H1 (cell line): Measurements from ENCODE around the gene KCTD12. TPM values are rescaled to one million over a fixed set of nuclear protein-coding genes. Genes with fewer than 3 reads are reported as not detected.
A peak's percentile ranks its signal among the peaks of the same experiment; 100 is the strongest.

Source experiments
- CTCF ChIA-PET: fragments of 300-600 bp; sonication (Branson Sonifier 250); formaldehyde crosslinking; loops from one replicate; lab custom pipeline; 2021; ENCODE audit not compliant: partially characterized antibody; lab: Charles Lee
- POLR2A ChIA-PET: fragments of 300-600 bp; sonication (Branson Sonifier 250); formaldehyde crosslinking; loops from one replicate; lab custom pipeline; 2021; ENCODE audit warnings: inconsistent platforms; ENCODE audit not compliant: partially characterized antibody; lab: Charles Lee
- DNase-seq, 2 experiments: peaks; one replicate each; pipeline versions ENCODE4 v3.0.0 to v3.0.0-alpha.2; 2010 to 2022; ENCODE audit warnings: low spot score in 2 of 2, low read depth in 1 of 2, mixed read lengths in 1 of 2
- FAIRE-seq: peaks from 2 replicates; lab custom pipeline; 2011; peaks lifted over from hg19 to GRCh38; lab: Jason Lieb, UNC
- H2AFZ ChIP-seq: 2 replicates; pipeline ENCODE4 v1.8.1; 2012; ENCODE audit warnings: low read length, inconsistent platforms
- H2AK5ac ChIP-seq: 2 replicates; pipeline ENCODE4 v1.6.1; 2013; ENCODE audit warnings: low read depth, low read length
- H2BK120ac ChIP-seq: replicated peaks from 2 replicates; pipeline ENCODE3; 2013; ENCODE audit warnings: low read depth, low read length, inconsistent platforms
- H2BK12ac ChIP-seq: 2 replicates; pipeline ENCODE4 v1.6.1; 2013; ENCODE audit warnings: low read depth, low read length
- H2BK15ac ChIP-seq: 2 replicates; pipeline ENCODE4 v1.6.1; 2013; ENCODE audit warnings: low read length
- H2BK20ac ChIP-seq: 2 replicates; pipeline ENCODE4 v1.6.1; 2013; ENCODE audit warnings: low read length
- H2BK5ac ChIP-seq: 2 replicates; pipeline ENCODE4 v1.6.1; 2013; ENCODE audit warnings: low read depth, low read length
- H3K14ac ChIP-seq: 2 replicates; pipeline ENCODE4 v1.6.1; 2013; ENCODE audit warnings: inconsistent platforms; ENCODE audit not compliant: insufficient read length
- H3K18ac ChIP-seq: 2 replicates; pipeline ENCODE4 v1.6.1; 2013; ENCODE audit warnings: low read length; ENCODE audit errors: extremely low read depth
- H3K23ac ChIP-seq: 2 replicates; pipeline ENCODE4 v1.6.1; 2013; ENCODE audit warnings: inconsistent platforms; ENCODE audit not compliant: insufficient read length
- H3K23me2 ChIP-seq: 2 replicates; pipeline ENCODE4 v1.6.1; 2013; ENCODE audit warnings: low read depth, low read length
- H3K27ac ChIP-seq: 2 replicates; pipeline ENCODE4 v1.6.1; 2011; ENCODE audit warnings: low read depth, low read length, inconsistent platforms
- H3K27me3 ChIP-seq, 4 experiments: replicated peaks in 1 of 4; 1 replicate in 1 of 4; 2 replicates in 3 of 4; pipeline versions ENCODE4 v1.6.1 to v1.8.1; 2011 to 2013; ENCODE audit warnings: low read length in 3 of 4, mild to moderate bottlenecking in 3 of 4, inconsistent platforms in 2 of 4, mixed read lengths in 2 of 4, moderate library complexity in 1 of 4; ENCODE audit not compliant: control insufficient read depth in 3 of 4, insufficient read depth in 3 of 4; ENCODE audit errors: extremely low read depth in 1 of 4
- H3K36me3 ChIP-seq, 4 experiments: 2 replicates each; pipeline versions ENCODE4 v1.6.1 to v1.8.1; 2011 to 2013; ENCODE audit warnings: mild to moderate bottlenecking in 4 of 4, low read length in 3 of 4, moderate library complexity in 2 of 4, control low read depth in 1 of 4, inconsistent platforms in 1 of 4; ENCODE audit not compliant: insufficient read depth in 4 of 4, control insufficient read depth in 2 of 4
- H3K4ac ChIP-seq: replicated peaks from 2 replicates; pipeline ENCODE3; 2013; ENCODE audit warnings: low read length, low read depth, mixed read lengths, inconsistent platforms; ENCODE audit not compliant: insufficient read length
- H3K4me1 ChIP-seq, 4 experiments: replicated peaks in 1 of 4; 1 replicate in 1 of 4; 2 replicates in 3 of 4; pipeline versions ENCODE4 v1.6.1 to v1.8.1; 2011 to 2013; ENCODE audit warnings: low read length in 3 of 4, inconsistent platforms in 2 of 4, mixed read lengths in 1 of 4; ENCODE audit not compliant: insufficient read depth in 4 of 4, control insufficient read depth in 3 of 4
- H3K4me2 ChIP-seq, 2 experiments: 2 replicates each; pipeline versions ENCODE4 v1.6.1 to v1.8.1; 2011 to 2013; ENCODE audit warnings: low read depth in 2 of 2, low read length in 2 of 2, control low read depth in 1 of 2, inconsistent platforms in 1 of 2, mild to moderate bottlenecking in 1 of 2; ENCODE audit not compliant: insufficient read depth in 1 of 2
- H3K4me3 ChIP-seq, 4 experiments: fragments of 200-600, 300-600 bp in 1 of 4; sonication (generic), shearing (Covaris generic), sonication (Bioruptor Twin) in 1 of 4; 2 replicates each; pipeline versions ENCODE4 v1.5.1 to v1.8.1; 2011 to 2016; ENCODE audit warnings: low read length in 4 of 4, low read depth in 3 of 4, control low read depth in 2 of 4, inconsistent platforms in 2 of 4, mild to moderate bottlenecking in 2 of 4, mixed read lengths in 1 of 4, moderate library complexity in 1 of 4; ENCODE audit not compliant: insufficient read depth in 2 of 4; ENCODE audit errors: extremely low read depth in 1 of 4
- H3K56ac ChIP-seq: replicated peaks from 2 replicates; pipeline ENCODE3; 2013; ENCODE audit warnings: low read depth, mild to moderate bottlenecking, mixed read lengths, low read length, inconsistent platforms; ENCODE audit not compliant: insufficient read length
- H3K79me1 ChIP-seq: 2 replicates; pipeline ENCODE4 v1.6.1; 2013; ENCODE audit warnings: low read depth, low read length, control low read depth
- H3K79me2 ChIP-seq, 2 experiments: 2 replicates each; pipeline versions ENCODE4 v1.6.1 to v1.8.1; 2012 to 2013; ENCODE audit warnings: low read length in 2 of 2, mild to moderate bottlenecking in 2 of 2, inconsistent platforms in 1 of 2; ENCODE audit not compliant: insufficient read depth in 2 of 2, control insufficient read depth in 1 of 2
- H3K9ac ChIP-seq, 4 experiments: replicated peaks in 1 of 4; 1 replicate in 1 of 4; 2 replicates in 3 of 4; pipeline versions ENCODE4 v1.6.1 to v1.8.1; 2011 to 2013; ENCODE audit warnings: low read depth in 3 of 4, low read length in 3 of 4, control low read depth in 2 of 4, mild to moderate bottlenecking in 2 of 4, moderate library complexity in 2 of 4, inconsistent platforms in 1 of 4; ENCODE audit errors: extremely low read depth in 1 of 4
- H3K9me3 ChIP-seq, 2 experiments: 2 replicates each; pipeline versions ENCODE4 v1.6.1 to v1.8.1; 2012 to 2013; ENCODE audit warnings: mild to moderate bottlenecking in 2 of 2, moderate library complexity in 2 of 2, control low read depth in 1 of 2, inconsistent platforms in 1 of 2, low read depth in 1 of 2, low read length in 1 of 2, mixed read lengths in 1 of 2; ENCODE audit not compliant: insufficient read depth in 2 of 2
- H4K20me1 ChIP-seq, 2 experiments: replicated peaks in 1 of 2; 2 replicates each; pipeline versions ENCODE3 to v1.8.1; 2011 to 2013; ENCODE audit warnings: inconsistent platforms in 2 of 2, low read length in 2 of 2, mild to moderate bottlenecking in 1 of 2; ENCODE audit not compliant: insufficient read depth in 2 of 2, control insufficient read depth in 1 of 2
- H4K5ac ChIP-seq: 2 replicates; pipeline ENCODE4 v1.6.1; 2013; ENCODE audit warnings: low read length, low read depth, mixed read lengths, inconsistent platforms; ENCODE audit not compliant: insufficient read length
- H4K8ac ChIP-seq: 2 replicates; pipeline ENCODE4 v1.8.0; 2013; ENCODE audit warnings: mild to moderate bottlenecking, moderate library complexity, low read length, inconsistent platforms; ENCODE audit not compliant: insufficient read depth; ENCODE audit errors: extremely low read depth
- H4K91ac ChIP-seq: replicated peaks from 2 replicates; pipeline ENCODE3; 2013; ENCODE audit warnings: low read length, mixed read lengths, inconsistent platforms; ENCODE audit not compliant: insufficient read length
- EZH2 ChIP-seq: fragments of 200-600 bp; sonication (generic); IDR thresholded peaks from 2 replicates; pipeline ENCODE4 v1.7.1; 2012; ENCODE audit warnings: low read depth, mild to moderate bottlenecking, moderate library complexity, low read length, inconsistent platforms; ENCODE audit not compliant: severe bottlenecking
- GABPA ChIP-seq: IDR thresholded peaks from 2 replicates; pipeline ENCODE4 v1.6.1; 2011; ENCODE audit warnings: mild to moderate bottlenecking, low read length, moderate library complexity, borderline replicate concordance; ENCODE audit not compliant: insufficient read depth
- RBBP5 ChIP-seq: IDR thresholded peaks from 2 replicates; pipeline ENCODE4 v1.7.1; 2012; ENCODE audit warnings: low read depth, mild to moderate bottlenecking, inconsistent platforms, low read length, moderate library complexity, borderline replicate concordance
- SUZ12 ChIP-seq: fragments of 200-600 bp; sonication (generic); IDR thresholded peaks from 2 replicates; pipeline ENCODE4 v1.6.1; 2012; ENCODE audit warnings: mild to moderate bottlenecking, inconsistent platforms, low read length, moderate library complexity, mixed read lengths
- WGBS, 2 experiments: shearing (Covaris generic) in 1 of 2; methylation state at CpG; one replicate each; pipeline versions ENCODE4 v1.1.6 to v1.1.7; 2013 to 2015; ENCODE audit warnings: low lambda C conversion rate in 2 of 2, mixed read lengths in 2 of 2, inconsistent platforms in 1 of 2, low coverage in 1 of 2, missing lambda C conversion rate in 1 of 2; ENCODE audit not compliant: insufficient replicate concordance in 2 of 2, insufficient coverage in 1 of 2, insufficient read length in 1 of 2; ENCODE audit errors: extremely low coverage in 1 of 2, missing lambda C conversion rate in 1 of 2; 5-methylcytosine and 5-hydroxymethylcytosine counted together
- polyA plus RNA-seq, 7 experiments: library from polyadenylated mRNA; depleted of rRNA in 3 of 7; stranded (reverse) in 5 of 7; unstranded in 2 of 7; fragments of >200 nt in 5 of 7; fragments of 200-250 nt in 2 of 7; gene quantifications; 1 replicate in 5 of 7; 2 replicates in 1 of 7; 4 replicates in 1 of 7; pipeline versions ENCODE4 v1.2.1 to v1.2.3, GENCODE V29; 2011 to 2013; ENCODE audit warnings: missing spikeins in 2 of 7, mixed read lengths in 2 of 7
- total RNA-seq: library from RNA; stranded (reverse); fragmentation: NEBNext Ultra II Directional; extraction: Animal tissue kit (Norgen Biotek cat#: 25700); gene quantifications from 2 replicates; pipeline ENCODE4 v1.2.1, GENCODE V29; 2021
- TF ChIP-seq, protein P1 (sequence below): IDR thresholded peaks from 2 replicates; pipeline ENCODE4 v1.6.1; 2012; ENCODE audit warnings: inconsistent platforms

The KCTD12 gene
- total and polyA plus RNA-seq, 2 of the 8 experiments (the other 6 are each of a cell fraction or from before 2014, with no cell fraction given) = 2.5 to 9.6 TPM

DNA sequence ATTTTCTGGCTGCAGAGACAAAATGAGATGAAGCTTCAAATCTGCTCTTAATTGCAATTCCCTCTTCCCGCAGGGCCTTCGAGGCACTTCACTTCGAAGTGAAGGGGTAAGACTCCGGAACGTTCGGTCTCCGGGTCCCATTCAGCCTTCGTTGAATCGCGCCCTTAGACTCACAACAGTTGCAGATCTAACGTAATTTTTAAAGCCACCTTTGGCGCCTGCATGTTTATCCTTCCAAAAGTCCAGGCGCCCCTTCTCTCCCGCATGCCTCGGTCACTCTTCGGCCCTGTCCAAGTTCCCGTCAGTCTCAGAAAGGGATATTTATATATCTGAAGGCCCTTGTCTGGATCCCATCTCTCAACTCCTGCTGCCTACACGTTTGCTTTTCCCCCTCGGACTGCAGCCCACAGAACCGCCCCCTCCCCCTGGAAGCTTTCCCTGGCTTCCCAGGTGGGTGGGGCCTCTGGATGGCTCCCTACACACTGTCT lies 915 bp upstream of the KCTD12 start:
- CTCF ChIA-PET = interaction anchor here (0.9 to 3.8 kb wide), 8 partner anchors 10 to 94 kb away, joined by 3 to 15 read pairs (median 8); no protein-coding TSS in a partner anchor
- H4K91ac ChIP-seq = no peak overlapping the region
- no peak overlapping the region for H2AK5ac ChIP-seq

More for the DNA sequence above, 915 bp upstream of the KCTD12 start:
- Histone ChIP-seq H3K18ac (no peak overlapping the region), H3K4ac (no peak overlapping the region), H3K36me3 (no peaks in the 10 kb centered on the region), H3K4me2 (peak overlapping the region; percentile 59 to 96), H2BK120ac (no peak overlapping the region), H3K27me3 (peaks cover 10 to 43% (median 38%) of the 10 kb centered on the region in 4 experiments), H3K4me1 (peaks cover 0 to 5% (median 4%) of the 10 kb centered on the region in 4 experiments), H2BK20ac (no peak overlapping the region), H3K4me3 (peak overlapping the region; percentile 58 to 74 (median 63)), H4K5ac (no peak overlapping the region), H3K23me2 (peaks cover 19% of the 10 kb centered on the region; the same call in 1 of the 2 replicates), H2BK12ac (no peak overlapping the region), H3K56ac (no peak overlapping the region), H4K8ac (no peak overlapping the region), H2BK5ac (no peak overlapping the region), H3K23ac (no peak overlapping the region), H3K9ac (no peak overlapping the region), H3K79me2 (no peaks in the 10 kb centered on the region), H3K79me1 (no peaks in the 10 kb centered on the region), H3K27ac (no peak overlapping the region), H2BK15ac (no peak overlapping the region), H3K9me3 (no peaks in the 10 kb centered on the region), H4K20me1 (no peaks in the 10 kb centered on the region), H3K14ac (no peak overlapping the region), H2AFZ (peak overlapping the region; percentile 68; the same call in 1 of the 2 replicates)
- TF ChIP-seq, protein P1, sequence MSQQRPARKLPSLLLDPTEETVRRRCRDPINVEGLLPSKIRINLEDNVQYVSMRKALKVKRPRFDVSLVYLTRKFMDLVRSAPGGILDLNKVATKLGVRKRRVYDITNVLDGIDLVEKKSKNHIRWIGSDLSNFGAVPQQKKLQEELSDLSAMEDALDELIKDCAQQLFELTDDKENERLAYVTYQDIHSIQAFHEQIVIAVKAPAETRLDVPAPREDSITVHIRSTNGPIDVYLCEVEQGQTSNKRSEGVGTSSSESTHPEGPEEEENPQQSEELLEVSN = peak; percentile 65; the same call in 1 of the 2 replicates
- TF ChIP-seq EZH2 (peak; percentile 31), GABPA (no peak), SUZ12 (0 out of 2 replicates have a peak, but pooled peaks have one; percentile 38), RBBP5 (no peak)
- FAIRE-seq (no peak), DNase-seq (peak in 1 of 2 experiments; percentile 57)
- POLR2A ChIA-PET = interaction anchor here (1.6 kb wide), 1 partner anchor 140 kb away, joined by 3 read pairs; the partner anchor contains the start of gene FBXL3
- 5% methylated on average over 20 of the region's 20 CpGs; no CpG with 5 or more reads in 1 of the 2 experiments for WGBS, 2 experiments
